Activated B cell treated with CpG ODN at 0.5 μM for 24 hours (primary cell): ENCODE measurements around the gene NTF3. TPM values are rescaled to one million over a fixed set of nuclear protein-coding genes. Genes with fewer than 3 reads are reported as not detected.

Experiments used
- ATAC-seq: fragments of 200-7000 bp; cut with Tn5 transposase; one replicate; pipeline ENCODE4 v1.10.0; 2021; ENCODE audit warnings: low read depth, mild to moderate bottlenecking, moderate library complexity
- CTCF ChIA-PET: fragments of 350-600 bp; sonication (Branson Sonifier 250); formaldehyde crosslinking; loops from one replicate; lab custom pipeline; 2021; ENCODE audit warnings: antibody characterized with exemption; lab: Charles Lee
- POLR2A ChIA-PET: fragments of 350-600 bp; sonication (Branson Sonifier 250); formaldehyde crosslinking; loops from one replicate; lab custom pipeline; 2021; ENCODE audit warnings: antibody characterized with exemption; lab: Charles Lee
- DNase-seq: peaks from one replicate; pipeline ENCODE4 v3.0.0; 2022
- H3K27ac Mint-ChIP-seq: one replicate; pipeline ENCODE4 v1.8.0; 2020; ENCODE audit warnings: mixed read lengths
- H3K27me3 Mint-ChIP-seq: one replicate; pipeline ENCODE4 v1.8.0; 2021; ENCODE audit warnings: mixed read lengths
- H3K36me3 Mint-ChIP-seq: one replicate; pipeline ENCODE4 v1.8.0; 2021; ENCODE audit warnings: low read depth, mixed read lengths
- H3K4me1 Mint-ChIP-seq: one replicate; pipeline ENCODE4 v1.8.0; 2021; ENCODE audit warnings: mixed read lengths
- H3K4me3 Mint-ChIP-seq: one replicate; pipeline ENCODE4 v1.8.0; 2020; ENCODE audit warnings: mild to moderate bottlenecking, mixed read lengths
- H3K9me3 Mint-ChIP-seq: one replicate; pipeline ENCODE4 v1.8.0; 2020; ENCODE audit warnings: mixed read lengths
- CTCF ChIP-seq: fragments of 200-600 bp; IDR thresholded peaks from one replicate; pipeline ENCODE4 v1.8.0; 2022; ENCODE audit warnings: antibody characterized with exemption, mild to moderate bottlenecking
- intact Hi-C: fragments of 100-400 bp; cut with micrococcal nuclease; formaldehyde crosslinking; loops from one replicate; pipeline ENCODE4 v1.15.1; 2024
- total RNA-seq: library from RNA; stranded (reverse); gene quantifications from 2 replicates; pipeline ENCODE4 v1.2.3, GENCODE V29; 2022

The NTF3 gene
- total RNA-seq, 1 donor from 2014 or later = not detected

GRCh38 chr12:5499566-5500330, 67.8 kb downstream of the NTF3 start:
- intact Hi-C loops = no loop called here
- DNase-seq (no peak), ATAC-seq (no peak)
- ChIA-PET POLR2A (no interaction called here), CTCF (no interaction called here)
- no peaks in the 10 kb centered on the region for H3K36me3 Mint-ChIP-seq
- no peaks in the 10 kb centered on the region for H3K9me3 Mint-ChIP-seq
- no peak overlapping the region for H3K4me3 Mint-ChIP-seq
- H3K27ac Mint-ChIP-seq = no peak overlapping the region
- peaks cover 11% of the 10 kb centered on the region for H3K27me3 Mint-ChIP-seq
- no peaks in the 10 kb centered on the region for H3K4me1 Mint-ChIP-seq
- no peak for TF ChIP-seq CTCF

GRCh38 chr12:5500331-5500659, 68.4 kb downstream of the NTF3 start:
- no peak overlapping the region for H3K27ac Mint-ChIP-seq
- POLR2A ChIA-PET = no interaction called here
- no peak overlapping the region for H3K4me3 Mint-ChIP-seq
- H3K27me3 Mint-ChIP-seq = peaks cover 11% of the 10 kb centered on the region
- intact Hi-C loops = no loop called here
- TF ChIP-seq CTCF = no peak
- H3K4me1 Mint-ChIP-seq = no peaks in the 10 kb centered on the region
- no peak for ATAC-seq
- CTCF ChIA-PET = no interaction called here
- no peaks in the 10 kb centered on the region for H3K9me3 Mint-ChIP-seq
- no peak for DNase-seq
- H3K36me3 Mint-ChIP-seq = no peaks in the 10 kb centered on the region

GRCh38 chr12:5503774-5504173, 71.9 kb downstream of the NTF3 start:
- DNase-seq = no peak
- no peak overlapping the region for H3K27ac Mint-ChIP-seq
- H3K27me3 Mint-ChIP-seq = peaks cover 11% of the 10 kb centered on the region
- TF ChIP-seq CTCF = no peak
- ATAC-seq = no peak
- H3K4me1 Mint-ChIP-seq = no peaks in the 10 kb centered on the region
- no peak overlapping the region for H3K4me3 Mint-ChIP-seq
- CTCF ChIA-PET = no interaction called here
- H3K9me3 Mint-ChIP-seq = no peaks in the 10 kb centered on the region
- intact Hi-C loops = no loop called here
- POLR2A ChIA-PET = no interaction called here
- no peaks in the 10 kb centered on the region for H3K36me3 Mint-ChIP-seq

- H3K27me3 Mint-ChIP-seq = peaks cover 11% of the 10 kb centered on the region
- POLR2A ChIA-PET = no interaction called here
- intact Hi-C loops = no loop called here
- H3K4me3 Mint-ChIP-seq = no peak overlapping the region
- H3K9me3 Mint-ChIP-seq = no peaks in the 10 kb centered on the region
- H3K4me1 Mint-ChIP-seq = no peaks in the 10 kb centered on the region
- ATAC-seq (no peak), DNase-seq (no peak)
- H3K27ac Mint-ChIP-seq = no peak overlapping the region
- H3K36me3 Mint-ChIP-seq = no peaks in the 10 kb centered on the region
- CTCF ChIA-PET = no interaction called here
- no peak for TF ChIP-seq CTCF
These were observed 73.2 kb downstream of the NTF3 start for GRCh38 chr12:5505116-5505515.

- intact Hi-C loops = no loop called here
- no peaks in the 10 kb centered on the region for H3K9me3 Mint-ChIP-seq
- no peak overlapping the region for H3K27ac Mint-ChIP-seq
- ChIA-PET POLR2A (no interaction called here), CTCF (no interaction called here)
- no peaks in the 10 kb centered on the region for H3K36me3 Mint-ChIP-seq
- no peak overlapping the region for H3K4me3 Mint-ChIP-seq
- DNase-seq (no peak), ATAC-seq (no peak)
- H3K4me1 Mint-ChIP-seq = no peaks in the 10 kb centered on the region
- TF ChIP-seq CTCF = no peak
- peaks cover 12% of the 10 kb centered on the region for H3K27me3 Mint-ChIP-seq
These were observed 73.8 kb downstream of the NTF3 start for GRCh38 chr12:5505751-5506150.
